ENCODE results near the gene DOCK9.
A peak's percentile ranks its signal among the peaks of the same experiment; 100 is the strongest.

Gene DOCK9

GRCh38 chr13:98947925-98948324 lies 29.9 kb downstream of the DOCK9 start:
- no peak for DNase-seq (ENCODE audit: low read depth in 2 of 2)

GRCh38 chr13:98945863-98946605 lies 31.8 kb downstream of the DOCK9 start:
- DNase-seq (ENCODE audit: low read depth in 2 of 2), result no peak

- DNase-seq (ENCODE audit: low read depth in 2 of 2), result no peak
These were observed 33.5 kb downstream of the DOCK9 start for GRCh38 chr13:98944336-98944735.

GRCh38 chr13:98942997-98943396 lies 34.9 kb downstream of the DOCK9 start:
- no peak for DNase-seq (ENCODE audit: low read depth in 2 of 2)

GRCh38 chr13:98942485-98942884 lies 35.4 kb downstream of the DOCK9 start:
- DNase-seq (ENCODE audit: low read depth in 2 of 2), result no peak

GRCh38 chr13:98941536-98941935 lies 36.3 kb downstream of the DOCK9 start:
- DNase-seq (ENCODE audit: low read depth in 2 of 2), result no peak

- DNase-seq (ENCODE audit: low read depth in 2 of 2), result no peak
These were observed 36.7 kb downstream of the DOCK9 start for GRCh38 chr13:98941126-98941525.

GRCh38 chr13:98940325-98941001 lies 37.4 kb downstream of the DOCK9 start:
- DNase-seq (ENCODE audit: low read depth in 2 of 2), result no peak

GRCh38 chr13:98939660-98940191 lies 38.1 kb downstream of the DOCK9 start:
- no peak for DNase-seq (ENCODE audit: low read depth in 2 of 2)

GRCh38 chr13:98938801-98939200 lies 39.1 kb downstream of the DOCK9 start:
- no peak for DNase-seq (ENCODE audit: low read depth in 2 of 2)

- DNase-seq (ENCODE audit: low read depth in 2 of 2), result no peak
These were observed 39.9 kb downstream of the DOCK9 start for GRCh38 chr13:98937911-98938381.

GRCh38 chr13:98934243-98934642 lies 43.6 kb downstream of the DOCK9 start:
- DNase-seq (ENCODE audit: low read depth in 2 of 2), result no peak

GRCh38 chr13:98930151-98930591 lies 47.7 kb downstream of the DOCK9 start:
- DNase-seq (ENCODE audit: low read depth in 2 of 2), result no peak

GRCh38 chr13:98927951-98928927 lies 49.6 kb downstream of the DOCK9 start:
- DNase-seq (ENCODE audit: low read depth in 2 of 2), result no peak

- no peak for DNase-seq (ENCODE audit: low read depth in 2 of 2)
These were observed 51.9 kb downstream of the DOCK9 start for GRCh38 chr13:98925949-98926348.

- DNase-seq (ENCODE audit: low read depth in 2 of 2), result no peak
These were observed 54.0 kb downstream of the DOCK9 start for GRCh38 chr13:98923641-98924397.

- no peak for DNase-seq (ENCODE audit: low read depth in 2 of 2)
These were observed 55.6 kb downstream of the DOCK9 start for GRCh38 chr13:98922306-98922705.

GRCh38 chr13:98921786-98922185 lies 56.1 kb downstream of the DOCK9 start:
- DNase-seq (ENCODE audit: low read depth in 2 of 2), result no peak

- no peak for DNase-seq (ENCODE audit: low read depth in 2 of 2)
These were observed 56.8 kb downstream of the DOCK9 start for GRCh38 chr13:98921015-98921580.

GRCh38 chr13:98919566-98919965 lies 58.3 kb downstream of the DOCK9 start:
- DNase-seq (ENCODE audit: low read depth in 2 of 2), result peak in 1 of 2 donors; percentile 28

- DNase-seq (ENCODE audit: low read depth in 2 of 2), result no peak
These were observed 59.1 kb downstream of the DOCK9 start for GRCh38 chr13:98918771-98919170.

All from stimulated activated CD8-positive, alpha-beta memory T cell treated with anti-CD3 and anti-CD28 coated beads, Interleukin-15, amount 100 ng/mL, for 48 hours (primary cell).